Endothelial cell of umbilical vein (primary cell): Measurements from ENCODE around the gene SPDL1. TPM values are rescaled to one million over a fixed set of nuclear protein-coding genes. Genes with fewer than 3 reads are reported as not detected.

Source experiments
- BruUV-seq: library from RNA; stranded (reverse); fragments of 400-500 nt; replicated peaks from 2 replicates; lab custom pipeline; 2021; lab: Mats Ljungman, UMichigan
- CTCF ChIA-PET: fragments of 300-600, 350-600 bp; sonication (Branson Sonifier 250); formaldehyde crosslinking; loops from one replicate; lab custom pipeline; 2021; ENCODE audit warnings: antibody characterized with exemption, inconsistent platforms; lab: Charles Lee
- POLR2A ChIA-PET: fragments of 300-600, 350-600 bp; sonication (Branson Sonifier 250); formaldehyde crosslinking; loops from one replicate; lab custom pipeline; 2021; ENCODE audit warnings: antibody characterized with exemption, inconsistent platforms; lab: Charles Lee
- DNase-seq: peaks from one replicate; pipeline ENCODE4 v3.0.0-alpha.2; 2011; ENCODE audit warnings: low read depth, low spot score
- FAIRE-seq: peaks from 2 replicates; lab custom pipeline; 2011; peaks lifted over from hg19 to GRCh38; lab: Jason Lieb, UNC
- H2AFZ ChIP-seq: 2 replicates; pipeline ENCODE4 v1.6.0; 2012; ENCODE audit warnings: low read depth, low read length, control low read depth, inconsistent platforms
- H3K27ac ChIP-seq: 2 replicates; pipeline ENCODE4 v1.5.1; 2011; ENCODE audit warnings: low read depth, mild to moderate bottlenecking, control low read depth, low read length, moderate library complexity; ENCODE audit not compliant: insufficient read depth
- H3K27me3 ChIP-seq, 2 experiments: 2 replicates each; pipeline versions ENCODE4 v1.6.0 to v1.6.1; 2011; ENCODE audit warnings: low read length in 2 of 2, mixed read lengths in 1 of 2; ENCODE audit not compliant: control insufficient read depth in 2 of 2, insufficient read depth in 2 of 2
- H3K36me3 ChIP-seq, 2 experiments: 2 replicates in 1 of 2; 3 replicates in 1 of 2; pipeline ENCODE4 v1.5.1; 2011; ENCODE audit warnings: low read length in 2 of 2, mild to moderate bottlenecking in 1 of 2, moderate library complexity in 1 of 2; ENCODE audit not compliant: control insufficient read depth in 2 of 2, insufficient read depth in 2 of 2; ENCODE audit errors: extremely low read depth in 1 of 2
- H3K4me1 ChIP-seq: 3 replicates; pipeline ENCODE4 v1.5.1; 2011; ENCODE audit warnings: mild to moderate bottlenecking, low read length; ENCODE audit not compliant: control insufficient read depth, insufficient read depth; ENCODE audit errors: extremely low read depth
- H3K4me2 ChIP-seq: 2 replicates; pipeline ENCODE4 v1.6.1; 2011; ENCODE audit warnings: low read length, control low read depth, mixed read lengths; ENCODE audit not compliant: insufficient read depth
- H3K4me3 ChIP-seq, 3 experiments: fragments of 200-600 bp in 1 of 3; sonication (generic), shearing (Covaris generic) in 1 of 3; replicated peaks in 1 of 3; 2 replicates each; pipeline ENCODE4 v1.5.1; 2011 to 2016; ENCODE audit warnings: control low read depth in 3 of 3, low read length in 3 of 3, mild to moderate bottlenecking in 2 of 3, inconsistent platforms in 1 of 3, low read depth in 1 of 3, moderate library complexity in 1 of 3; ENCODE audit not compliant: insufficient read depth in 1 of 3
- H3K79me2 ChIP-seq: 2 replicates; pipeline ENCODE4 v1.6.0; 2012; ENCODE audit warnings: low read length, inconsistent platforms; ENCODE audit not compliant: control insufficient read depth, insufficient read depth
- H3K9ac ChIP-seq: replicated peaks from 2 replicates; pipeline ENCODE3; 2011; ENCODE audit warnings: low read length, control low read depth; ENCODE audit not compliant: insufficient read depth; ENCODE audit errors: extremely low read depth
- H3K9me1 ChIP-seq: replicated peaks from 3 replicates; pipeline ENCODE4 v1.6.0; 2011; ENCODE audit warnings: mild to moderate bottlenecking, low read length; ENCODE audit not compliant: control insufficient read depth, insufficient read depth; ENCODE audit errors: extremely low read depth
- H3K9me3 ChIP-seq: replicated peaks from 2 replicates; pipeline ENCODE4 v1.5.1; 2012; ENCODE audit warnings: low read length, inconsistent platforms; ENCODE audit not compliant: control insufficient read depth, insufficient read depth
- H4K20me1 ChIP-seq: replicated peaks from 2 replicates; pipeline ENCODE3; 2011; ENCODE audit warnings: mild to moderate bottlenecking, low read length; ENCODE audit not compliant: control insufficient read depth, insufficient read depth; ENCODE audit errors: extremely low read depth
- EZH2 ChIP-seq: IDR thresholded peaks from 2 replicates; pipeline ENCODE4 v1.6.1; 2012; ENCODE audit warnings: borderline replicate concordance, low read depth, mild to moderate bottlenecking, moderate library complexity, low read length, inconsistent platforms; ENCODE audit not compliant: severe bottlenecking
- FOS ChIP-seq: IDR thresholded peaks from 2 replicates; pipeline ENCODE4 v1.6.1; 2011; ENCODE audit warnings: mild to moderate bottlenecking, low read length, moderate library complexity, borderline replicate concordance; ENCODE audit not compliant: insufficient read depth
- GATA2 ChIP-seq: IDR thresholded peaks from 2 replicates; pipeline ENCODE4 v1.7.0; 2011; ENCODE audit warnings: low read depth, mild to moderate bottlenecking, moderate library complexity, mixed read lengths, low read length; ENCODE audit not compliant: insufficient read length, insufficient read depth
- JUN ChIP-seq: IDR thresholded peaks from 2 replicates; pipeline ENCODE4 v1.6.1; 2011; ENCODE audit warnings: borderline replicate concordance, low read depth; ENCODE audit not compliant: insufficient read length, insufficient read depth
- MAX ChIP-seq: IDR thresholded peaks from 2 replicates; pipeline ENCODE4 v1.6.1; 2011; ENCODE audit not compliant: insufficient read depth, insufficient read length
- MYC ChIP-seq: IDR thresholded peaks from one replicate; pipeline ENCODE4 v1.6.1; 2011; ENCODE audit warnings: mild to moderate bottlenecking, low read depth, low read length
- POLR2A ChIP-seq: IDR thresholded peaks from 2 replicates; pipeline ENCODE4 v1.6.1; 2012; ENCODE audit warnings: low read depth, mild to moderate bottlenecking, control low read depth, low read length
- POLR2AphosphoS5 ChIP-seq: IDR thresholded peaks from 2 replicates; pipeline ENCODE4 v1.6.1; 2012; ENCODE audit warnings: low read depth, mild to moderate bottlenecking, control low read depth, low read length, moderate library complexity; ENCODE audit not compliant: insufficient read depth
- dilution Hi-C: fragments of 300-500 bp; cut with MboI; formaldehyde crosslinking; loops from one replicate; pipeline ENCODE4 v1.15.0; 2019; ENCODE audit warnings: low sequenced_read_pairs; ENCODE audit not compliant: extremely low pct_ligation_motif_present
- intact Hi-C: fragments of 100-400 bp; cut with micrococcal nuclease; formaldehyde crosslinking; loops from one replicate; pipeline ENCODE4 v1.10.0; 2022
- polyA plus RNA-seq, 4 experiments: library from polyadenylated mRNA; depleted of rRNA in 3 of 4; stranded (reverse) in 3 of 4; unstranded in 1 of 4; fragments of >200 nt; gene quantifications; 2 replicates each; pipeline versions ENCODE4 v1.2.1 to v1.2.3, GENCODE V29; 2011 to 2012; ENCODE audit warnings: missing spikeins in 1 of 4
- total RNA-seq: library from RNA; stranded (reverse); gene quantifications from 2 replicates; pipeline ENCODE4 v1.2.3, GENCODE V29; 2021
- TF ChIP-seq, protein P1 (sequence below), 2 donors: IDR thresholded peaks; 1 replicate in 1 of 2; 2 replicates in 1 of 2; pipeline ENCODE4 v1.5.1; 2011; ENCODE audit warnings: low read length in 2 of 2, mild to moderate bottlenecking in 2 of 2, moderate library complexity in 2 of 2, control low read depth in 1 of 2, inconsistent platforms in 1 of 2, low read depth in 1 of 2; ENCODE audit not compliant: insufficient read depth in 1 of 2; ENCODE audit errors: extremely low read depth in 1 of 2

The SPDL1 gene
- total and polyA plus RNA-seq, 2 donors (not counting 3 experiments of a cell fraction or from before 2014, with no cell fraction given) = 19.7 to 51.8 TPM

DNA sequence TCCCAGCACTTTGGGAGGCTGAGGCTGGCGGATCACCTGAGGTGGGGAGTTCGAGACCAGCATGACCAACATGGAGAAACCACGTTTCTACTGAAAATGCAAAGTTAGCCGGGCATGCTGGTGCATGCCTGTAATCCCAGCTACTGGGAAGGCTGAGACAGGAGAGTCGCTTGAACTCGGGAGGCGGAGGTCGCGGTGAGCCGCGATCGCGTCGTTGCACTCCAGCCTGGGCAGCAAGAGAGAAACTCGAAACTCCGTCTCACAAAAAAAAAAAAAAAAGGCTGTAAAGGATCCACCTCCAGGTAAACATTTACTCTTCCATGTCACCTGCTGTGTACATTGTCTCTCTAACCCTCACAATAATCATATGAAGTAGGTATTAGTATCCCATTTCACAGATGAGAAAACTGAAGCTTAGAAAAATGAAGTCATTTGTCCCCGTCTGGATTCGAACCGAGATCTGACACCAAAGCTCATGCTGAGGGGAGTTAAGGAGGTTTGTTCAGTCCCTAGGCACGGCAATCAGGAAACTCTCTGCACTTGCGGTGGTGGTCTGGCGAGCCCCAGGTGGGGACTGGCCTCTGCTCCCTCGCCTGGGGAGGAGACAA, 53.0 kb downstream of the SPDL1 start:
- intact Hi-C loops (loop anchor here (2.0 kb wide), 1 partner anchor 38 kb away; no protein-coding TSS in a partner anchor), dilution Hi-C loops (no loop called here)
- Histone ChIP-seq H3K9me1 (no peaks in the 10 kb centered on the region), H3K27me3 (no peaks in the 10 kb centered on the region), H3K79me2 (no peaks in the 10 kb centered on the region), H3K36me3 (no peaks in the 10 kb centered on the region), H3K9ac (no peak overlapping the region), H3K4me2 (peak overlapping the region; percentile 20), H3K9me3 (no peaks in the 10 kb centered on the region), H4K20me1 (no peaks in the 10 kb centered on the region), H3K4me3 (no peak overlapping the region), H3K4me1 (peaks cover 3% of the 10 kb centered on the region), H2AFZ (peak overlapping the region; percentile 95), H3K27ac (no peak overlapping the region)
- FAIRE-seq (no peak), DNase-seq (no peak)
- POLR2A ChIA-PET = no interaction called here
- no TSS peak for BruUV-seq
- CTCF ChIA-PET = interaction anchor here (1.4 kb wide), 1 partner anchor 344 kb away, joined by 3 read pairs; the partner anchor contains the start of gene INSYN2B
- TF ChIP-seq, protein P1, sequence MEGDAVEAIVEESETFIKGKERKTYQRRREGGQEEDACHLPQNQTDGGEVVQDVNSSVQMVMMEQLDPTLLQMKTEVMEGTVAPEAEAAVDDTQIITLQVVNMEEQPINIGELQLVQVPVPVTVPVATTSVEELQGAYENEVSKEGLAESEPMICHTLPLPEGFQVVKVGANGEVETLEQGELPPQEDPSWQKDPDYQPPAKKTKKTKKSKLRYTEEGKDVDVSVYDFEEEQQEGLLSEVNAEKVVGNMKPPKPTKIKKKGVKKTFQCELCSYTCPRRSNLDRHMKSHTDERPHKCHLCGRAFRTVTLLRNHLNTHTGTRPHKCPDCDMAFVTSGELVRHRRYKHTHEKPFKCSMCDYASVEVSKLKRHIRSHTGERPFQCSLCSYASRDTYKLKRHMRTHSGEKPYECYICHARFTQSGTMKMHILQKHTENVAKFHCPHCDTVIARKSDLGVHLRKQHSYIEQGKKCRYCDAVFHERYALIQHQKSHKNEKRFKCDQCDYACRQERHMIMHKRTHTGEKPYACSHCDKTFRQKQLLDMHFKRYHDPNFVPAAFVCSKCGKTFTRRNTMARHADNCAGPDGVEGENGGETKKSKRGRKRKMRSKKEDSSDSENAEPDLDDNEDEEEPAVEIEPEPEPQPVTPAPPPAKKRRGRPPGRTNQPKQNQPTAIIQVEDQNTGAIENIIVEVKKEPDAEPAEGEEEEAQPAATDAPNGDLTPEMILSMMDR (IDR thresholded peaks at IDR 0.05; ENCODE audit: extremely low read depth in 1 of 2, insufficient read depth in 1 of 2, low read depth in 1 of 2, low read length in 2 of 2) = no peak
- no peak for TF ChIP-seq GATA2
- no peak for TF ChIP-seq POLR2AphosphoS5
- TF ChIP-seq JUN = no peak
- TF ChIP-seq POLR2A = no peak
- no peak for TF ChIP-seq MAX
- TF ChIP-seq MYC = no peak
- no peak for TF ChIP-seq EZH2
- no peak for TF ChIP-seq FOS
